Suprapubic skin (tissue), 4 donors: ENCODE data around the gene RNF34.

Source experiments
- POLR2A ChIP-seq, 2 donors: fragments of 450-650 bp; IDR thresholded peaks; one replicate each; pipeline ENCODE4 v1.6.1; 2017; ENCODE audit warnings: antibody characterized with exemption in 2 of 2, mild to moderate bottlenecking in 2 of 2, moderate library complexity in 2 of 2
- POLR2AphosphoS5 ChIP-seq, 3 donors: sonication (generic); formaldehyde crosslinking; IDR thresholded peaks; one replicate each; pipeline ENCODE4 v1.6.1; 2017; ENCODE audit warnings: antibody characterized with exemption in 3 of 3
- TF ChIP-seq, protein P1 (sequence below), 2 donors: fragments of 200-600 bp in 1 of 2; fragments of 450-650 bp in 1 of 2; sonication (generic) in 1 of 2; IDR thresholded peaks; one replicate each; pipeline ENCODE4 v1.5.1; 2016 to 2019; ENCODE audit warnings: antibody characterized with exemption in 2 of 2, mild to moderate bottlenecking in 1 of 2, moderate library complexity in 1 of 2

DNA sequence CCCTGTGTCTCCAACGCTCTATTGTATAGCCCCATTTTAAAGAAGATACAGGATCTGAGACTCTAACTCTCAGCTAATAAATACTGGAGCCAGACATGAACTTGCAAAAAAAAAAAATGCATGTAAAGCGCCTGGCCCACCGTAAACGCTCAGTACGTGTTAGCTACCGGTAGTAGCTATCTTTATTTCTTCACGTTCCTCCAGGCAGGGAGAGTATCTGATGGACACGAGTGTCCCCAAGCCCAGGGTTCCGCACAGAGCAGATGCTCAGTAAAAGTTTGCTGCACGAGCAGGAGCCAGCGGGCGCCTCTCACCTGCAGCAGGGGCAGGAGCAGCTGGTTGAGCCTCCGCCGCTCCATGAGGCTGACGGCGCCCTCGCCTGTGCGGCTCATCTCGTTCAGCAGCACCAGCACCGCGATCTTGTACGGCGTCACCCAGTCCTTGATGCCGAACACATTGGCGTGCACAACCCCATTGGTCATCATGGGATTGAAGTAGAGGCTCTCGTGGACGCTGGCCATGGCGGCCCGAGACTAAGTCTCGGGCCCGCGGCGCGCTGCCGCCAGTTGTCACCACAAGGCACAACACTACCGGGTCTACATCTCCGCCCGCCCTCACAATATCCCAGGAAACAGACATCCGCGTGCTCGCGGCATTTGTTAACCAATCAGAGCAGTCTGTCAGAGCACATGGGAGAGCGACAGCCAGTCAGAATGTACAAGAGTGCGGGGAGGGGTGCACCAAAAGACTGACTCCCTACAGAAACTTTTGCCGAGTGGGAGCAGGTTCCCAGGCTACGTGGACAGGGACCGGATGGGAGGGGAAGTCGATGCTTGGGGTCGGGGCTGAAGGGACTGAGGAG lies 47.9 kb upstream of the RNF34 start, which contains the start of gene ANAPC5:
- TF ChIP-seq, protein P1, sequence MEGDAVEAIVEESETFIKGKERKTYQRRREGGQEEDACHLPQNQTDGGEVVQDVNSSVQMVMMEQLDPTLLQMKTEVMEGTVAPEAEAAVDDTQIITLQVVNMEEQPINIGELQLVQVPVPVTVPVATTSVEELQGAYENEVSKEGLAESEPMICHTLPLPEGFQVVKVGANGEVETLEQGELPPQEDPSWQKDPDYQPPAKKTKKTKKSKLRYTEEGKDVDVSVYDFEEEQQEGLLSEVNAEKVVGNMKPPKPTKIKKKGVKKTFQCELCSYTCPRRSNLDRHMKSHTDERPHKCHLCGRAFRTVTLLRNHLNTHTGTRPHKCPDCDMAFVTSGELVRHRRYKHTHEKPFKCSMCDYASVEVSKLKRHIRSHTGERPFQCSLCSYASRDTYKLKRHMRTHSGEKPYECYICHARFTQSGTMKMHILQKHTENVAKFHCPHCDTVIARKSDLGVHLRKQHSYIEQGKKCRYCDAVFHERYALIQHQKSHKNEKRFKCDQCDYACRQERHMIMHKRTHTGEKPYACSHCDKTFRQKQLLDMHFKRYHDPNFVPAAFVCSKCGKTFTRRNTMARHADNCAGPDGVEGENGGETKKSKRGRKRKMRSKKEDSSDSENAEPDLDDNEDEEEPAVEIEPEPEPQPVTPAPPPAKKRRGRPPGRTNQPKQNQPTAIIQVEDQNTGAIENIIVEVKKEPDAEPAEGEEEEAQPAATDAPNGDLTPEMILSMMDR (IDR thresholded peaks at IDR 0.05), result no peak
- peak; percentile 50 to 59 for TF ChIP-seq POLR2A (IDR thresholded peaks at IDR 0.05)
- peak in 2 of 3 donors; percentile 19 to 32 for TF ChIP-seq POLR2AphosphoS5 (IDR thresholded peaks at IDR 0.05)
